Fibroblast of skin of left biceps (primary cell): ENCODE data around the gene RBM39.
"Not testable (repeated sequence)": the region's sequence is repeated elsewhere in the genome, so short reads cannot be mapped to it uniquely, and the experiment has no call there.

Experiments used
- DNase-seq, 2 experiments: peaks; one replicate each; pipeline ENCODE4 v3.0.0-alpha.2; 2013; ENCODE audit warnings: low read depth in 2 of 2

The RBM39 gene

GRCh38 chr20:35726842-35727711, 15.0 kb downstream of the RBM39 start:
- no peak for DNase-seq

- DNase-seq: no peak
Measured at GRCh38 chr20:35724321-35725230, 17.5 kb downstream of the RBM39 start.

- DNase-seq: not testable (repeated sequence)
Measured at GRCh38 chr20:35723652-35724320, 18.3 kb downstream of the RBM39 start.

- DNase-seq: not testable (repeated sequence)
Measured at GRCh38 chr20:35723275-35723639, 18.8 kb downstream of the RBM39 start.

- DNase-seq: no peak
Measured at GRCh38 chr20:35721621-35722020, 20.4 kb downstream of the RBM39 start.

GRCh38 chr20:35721219-35721618, 20.8 kb downstream of the RBM39 start:
- DNase-seq: no peak

GRCh38 chr20:35720165-35721123, 21.6 kb downstream of the RBM39 start:
- DNase-seq: no peak

GRCh38 chr20:35719717-35720116, 22.3 kb downstream of the RBM39 start:
- no peak for DNase-seq

- DNase-seq: no peak
Measured at GRCh38 chr20:35718972-35719635, 23.0 kb downstream of the RBM39 start.

GRCh38 chr20:35718321-35718720, 23.7 kb downstream of the RBM39 start:
- DNase-seq: not testable (repeated sequence)

GRCh38 chr20:35716330-35716729, 25.7 kb downstream of the RBM39 start:
- DNase-seq: no peak

GRCh38 chr20:35715652-35716051, 26.4 kb downstream of the RBM39 start:
- no peak for DNase-seq

- DNase-seq: no peak
Measured at GRCh38 chr20:35714127-35714526, 27.9 kb downstream of the RBM39 start.

GRCh38 chr20:35713120-35713519, 28.9 kb downstream of the RBM39 start:
- not testable (repeated sequence) for DNase-seq

- no peak for DNase-seq
Measured at GRCh38 chr20:35711588-35712209, 30.4 kb downstream of the RBM39 start.

- DNase-seq: no peak
Measured at GRCh38 chr20:35710884-35711587, 31.0 kb downstream of the RBM39 start.

- no peak for DNase-seq
Measured at GRCh38 chr20:35710039-35710438, 32.0 kb downstream of the RBM39 start.

- no peak for DNase-seq
Measured at GRCh38 chr20:35709259-35709658, 32.8 kb downstream of the RBM39 start.

GRCh38 chr20:35708502-35708901, 33.6 kb downstream of the RBM39 start:
- no peak for DNase-seq
